GM18505 (cell line): ENCODE measurements around the gene ADAM12.

Experiments
- ATAC-seq: cut with Tn5 transposase; IDR thresholded peaks from one replicate; pipeline ENCODE4 v1.9.1; 2021; ENCODE audit not compliant: unreplicated experiment
- POLR2A ChIP-seq: IDR thresholded peaks from 4 replicates; pipeline ENCODE4 v1.6.1; 2011; ENCODE audit warnings: borderline replicate concordance; ENCODE audit not compliant: insufficient read depth, insufficient read length; ENCODE audit errors: extremely low read depth

ADAM12 gene

GRCh38 chr10:126129026-126129425, 259.3 kb downstream of the ADAM12 start:
- no peak for TF ChIP-seq POLR2A
- ATAC-seq = no peak

GRCh38 chr10:126128581-126128980, 259.7 kb downstream of the ADAM12 start:
- TF ChIP-seq POLR2A = no peak
- no peak for ATAC-seq

- no peak for ATAC-seq
- TF ChIP-seq POLR2A = no peak
Observed at GRCh38 chr10:126127481-126128029, 260.7 kb downstream of the ADAM12 start.

DNA sequence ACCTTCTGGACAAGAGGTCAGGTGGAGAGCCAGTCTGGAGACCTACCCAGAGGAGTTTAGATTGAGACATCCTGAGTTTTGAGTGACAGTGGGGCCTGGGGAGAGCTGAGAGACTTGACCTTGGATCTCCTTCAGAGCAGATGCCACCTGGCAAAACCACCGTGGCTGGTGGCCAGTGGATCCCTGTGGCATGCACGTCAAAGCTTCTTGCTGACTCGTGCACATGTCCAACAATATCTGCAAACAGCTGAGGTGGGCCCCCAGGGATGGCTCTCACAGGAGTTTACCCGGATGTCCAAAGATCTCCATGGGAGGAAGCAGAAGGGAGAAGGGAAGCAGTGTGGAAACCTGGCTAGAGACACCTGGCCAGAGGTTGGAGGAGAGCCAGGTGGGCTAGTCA, 261.4 kb downstream of the ADAM12 start:
- no peak for TF ChIP-seq POLR2A
- no peak for ATAC-seq

- TF ChIP-seq POLR2A = no peak
- ATAC-seq = no peak
Observed at GRCh38 chr10:126126023-126126422, 262.3 kb downstream of the ADAM12 start.

GRCh38 chr10:126124668-126125349, 263.5 kb downstream of the ADAM12 start:
- no peak for TF ChIP-seq POLR2A
- no peak for ATAC-seq

DNA sequence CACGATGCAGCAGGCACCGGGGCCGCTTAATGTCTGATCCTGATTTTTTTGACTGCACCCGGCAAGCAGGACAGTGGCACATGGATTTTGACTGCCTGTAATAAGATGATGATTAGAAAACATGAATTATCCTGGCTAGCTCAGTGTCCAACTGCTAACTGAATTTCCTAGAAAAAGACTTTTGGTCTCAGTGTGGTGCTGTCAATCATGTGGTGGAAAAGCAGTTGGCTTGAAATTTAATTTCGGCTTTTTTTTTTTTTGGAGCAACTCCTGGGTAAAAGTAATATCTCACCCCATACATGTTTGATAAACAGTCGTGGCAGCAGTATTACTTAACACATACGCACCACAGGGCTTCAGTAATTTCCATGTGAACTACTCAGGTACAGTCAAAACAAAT, 264.2 kb downstream of the ADAM12 start:
- no peak for TF ChIP-seq POLR2A
- ATAC-seq = no peak

GRCh38 chr10:126123466-126123865, 264.8 kb downstream of the ADAM12 start:
- TF ChIP-seq POLR2A = no peak
- ATAC-seq = no peak

- no peak for TF ChIP-seq POLR2A
- no peak for ATAC-seq
Observed at GRCh38 chr10:126122881-126123280, 265.4 kb downstream of the ADAM12 start.

- no peak for ATAC-seq
- TF ChIP-seq POLR2A = no peak
Observed at GRCh38 chr10:126119599-126119998, 268.7 kb downstream of the ADAM12 start.

GRCh38 chr10:126118476-126118875, 269.8 kb downstream of the ADAM12 start:
- TF ChIP-seq POLR2A = no peak
- no peak for ATAC-seq

DNA sequence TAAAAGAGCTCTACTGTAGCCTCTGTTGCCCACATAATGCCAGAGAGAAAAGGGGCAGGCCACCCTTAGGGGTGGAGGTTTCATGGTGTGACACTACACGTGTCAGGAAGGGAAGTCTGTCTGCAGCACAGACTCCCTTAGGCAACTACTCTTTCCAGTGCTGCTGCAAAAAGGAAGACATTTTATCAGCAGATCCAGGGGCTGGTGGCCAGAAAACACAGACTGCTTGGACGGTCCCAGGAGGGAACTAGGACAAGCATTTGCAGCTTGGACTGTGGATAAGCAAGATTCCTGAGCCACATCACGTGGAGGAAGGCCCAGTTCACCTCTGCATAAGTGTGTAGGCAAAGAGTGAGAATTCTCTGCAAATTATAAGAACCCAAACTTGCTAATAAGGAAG, 271.1 kb downstream of the ADAM12 start:
- no peak for ATAC-seq
- TF ChIP-seq POLR2A = no peak

- no peak for TF ChIP-seq POLR2A
- ATAC-seq = no peak
Observed at GRCh38 chr10:126115886-126116285, 272.4 kb downstream of the ADAM12 start.

DNA sequence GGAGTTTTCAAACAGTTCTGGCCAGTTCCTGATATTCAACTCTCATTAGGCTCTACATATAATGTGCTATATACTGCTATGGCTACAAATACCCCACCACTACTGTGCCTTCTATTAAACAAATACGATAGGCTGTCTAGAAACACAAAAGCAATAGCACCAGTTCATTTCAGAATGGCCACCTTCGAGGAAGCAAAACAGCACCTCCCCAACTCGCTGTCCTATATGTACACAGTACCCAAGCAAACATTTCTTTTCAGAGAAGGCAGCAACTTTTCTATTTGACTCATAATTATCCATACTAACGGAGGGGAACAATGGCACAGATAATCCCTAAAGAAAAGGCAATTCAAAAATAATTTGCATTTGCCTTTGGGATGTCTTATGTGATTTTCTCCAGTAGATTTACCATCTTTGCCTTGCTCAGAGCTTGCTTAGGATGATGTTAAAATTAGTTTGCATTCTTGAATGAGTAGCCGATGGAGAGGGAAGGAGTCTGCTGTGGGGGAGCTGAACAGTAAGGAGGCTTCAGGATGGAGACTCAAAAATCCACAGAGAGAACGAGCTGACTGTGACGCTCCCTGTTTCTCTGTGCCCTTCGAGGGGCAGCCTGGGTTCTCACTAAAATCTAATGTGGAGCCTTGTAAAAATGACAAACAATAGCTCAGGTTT, 273.3 kb downstream of the ADAM12 start:
- no peak for TF ChIP-seq POLR2A
- ATAC-seq = no peak
